Measurements from ENCODE around the gene PLN. TPM values are rescaled to one million over a fixed set of nuclear protein-coding genes. Genes with fewer than 3 reads are reported as not detected.
A peak's percentile ranks its signal among the peaks of the same experiment; 100 is the strongest.

Gene PLN
- total RNA-seq, 1 experiment from 2014 or later: 0.05 TPM

GRCh38 chr6:118579786-118580185, 31.7 kb downstream of the PLN start:
- no peak for DNase-seq (ENCODE audit: low read depth)

DNA sequence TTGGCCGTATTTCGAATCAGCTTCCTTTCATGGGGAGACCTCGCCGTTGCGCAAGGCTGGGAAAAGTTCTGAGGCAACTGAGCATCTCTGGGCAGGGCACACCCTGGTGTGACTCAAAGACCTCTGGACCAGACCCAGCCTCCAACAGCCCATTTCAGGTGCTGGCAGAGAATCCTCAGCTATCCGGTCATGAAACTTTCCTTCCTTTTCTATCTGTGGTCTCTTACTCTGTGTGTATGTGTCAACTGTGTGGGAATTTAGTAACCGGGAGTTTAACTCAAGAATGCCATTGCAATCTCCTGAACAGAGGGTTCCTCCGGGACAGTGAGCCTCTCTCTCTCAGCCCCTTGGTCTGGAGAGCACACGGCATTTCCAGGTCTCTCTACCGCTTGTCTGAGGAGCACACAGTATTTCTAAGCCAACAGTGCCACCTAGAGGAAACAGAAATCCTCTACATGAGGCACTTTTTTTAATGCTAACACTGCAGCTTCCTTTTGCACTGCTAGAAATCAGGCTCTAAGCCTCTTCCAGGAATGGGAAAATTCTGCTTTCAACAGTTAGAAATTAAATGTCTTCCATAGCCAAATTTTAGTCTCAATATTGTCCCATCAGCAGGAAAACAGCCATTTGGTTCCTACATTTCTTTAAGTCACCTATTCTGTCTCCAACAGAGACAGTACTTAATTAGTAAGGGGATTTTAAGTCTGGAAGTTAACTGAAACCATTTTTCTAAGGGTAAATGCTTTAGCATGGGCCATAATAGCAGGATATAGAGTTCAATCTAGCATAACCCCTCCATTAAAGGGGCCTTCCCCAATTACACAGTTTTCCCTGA, 32.7 kb downstream of the PLN start:
- DNase-seq (ENCODE audit: low read depth): peak; percentile 15

DNA sequence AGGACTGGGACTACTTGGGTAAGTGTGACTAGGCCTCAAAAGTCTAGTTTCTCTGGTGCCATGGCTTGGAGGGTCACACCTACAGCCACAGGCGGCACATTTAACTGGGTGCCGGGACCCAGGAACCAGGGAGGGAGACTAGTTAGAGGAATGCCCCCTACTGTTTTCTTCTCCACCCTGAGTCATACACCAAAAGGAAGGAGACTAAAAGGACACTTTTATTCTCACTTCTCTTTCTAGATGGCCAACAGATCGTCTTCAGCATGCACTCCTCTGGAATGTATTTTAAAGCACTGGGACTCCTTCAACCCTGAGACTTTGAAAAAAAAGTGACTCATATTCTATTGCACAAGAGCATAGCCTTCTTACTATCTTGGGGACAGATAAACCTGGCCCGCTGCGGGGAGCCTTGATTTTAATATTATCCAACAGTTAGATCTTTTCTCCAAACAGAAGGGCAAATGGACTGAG, 33.4 kb downstream of the PLN start:
- peak; percentile 46 for DNase-seq (ENCODE audit: low read depth)

- DNase-seq (ENCODE audit: low read depth): no peak
These were observed 36.8 kb downstream of the PLN start for GRCh38 chr6:118584911-118585310.

DNA sequence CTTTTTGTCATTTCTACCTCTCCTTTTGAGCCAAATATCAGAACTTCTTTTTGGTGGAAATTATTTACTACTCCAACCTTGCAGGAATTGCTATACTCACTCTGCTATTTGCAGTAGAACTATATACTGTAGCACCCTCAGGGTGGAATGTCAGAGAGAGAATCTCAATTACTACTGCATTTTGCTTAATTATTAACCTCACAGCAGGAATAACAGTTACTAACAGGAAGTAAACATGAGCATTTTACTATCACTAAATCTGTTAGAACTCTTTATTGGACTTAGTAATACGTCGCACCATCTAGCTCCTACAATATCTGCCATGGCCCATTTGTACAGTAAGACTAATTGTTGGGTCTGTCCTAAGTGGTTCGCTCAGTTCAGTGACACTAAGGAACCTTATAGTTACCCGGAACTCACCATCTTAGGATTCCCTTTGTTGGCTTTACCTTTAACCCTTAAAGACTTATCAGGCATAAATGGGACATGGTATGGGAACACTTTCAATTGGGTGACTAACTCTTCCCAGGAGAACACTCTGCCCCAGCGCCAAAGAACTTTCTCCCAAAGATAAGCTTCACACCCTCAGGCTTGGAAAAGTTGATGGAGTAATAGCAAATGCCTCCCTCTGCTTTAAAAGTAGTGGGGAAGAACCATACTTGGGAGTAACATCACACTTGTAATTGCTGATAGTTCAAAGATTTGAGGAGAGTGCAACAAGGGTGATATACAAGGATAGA, 38.8 kb downstream of the PLN start:
- DNase-seq (ENCODE audit: low read depth): no peak

DNA sequence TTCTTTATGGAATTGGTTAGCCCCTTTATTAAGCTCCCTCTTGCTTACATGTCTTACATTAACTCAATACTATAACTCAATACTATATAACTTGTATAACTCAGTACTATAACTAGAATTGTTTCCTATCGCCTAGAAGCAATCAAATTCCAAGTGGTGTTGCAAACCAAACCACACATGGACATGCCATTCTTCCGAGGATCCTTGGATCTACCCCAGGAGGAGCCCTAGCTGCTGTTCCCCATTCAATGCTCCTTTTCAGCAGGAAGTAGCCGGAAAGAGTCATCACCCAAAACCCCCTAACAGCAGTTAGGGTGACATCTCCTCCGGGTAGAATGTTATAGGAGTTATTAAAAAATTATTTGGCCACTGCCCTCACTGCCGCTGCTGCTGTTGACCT, 40.5 kb downstream of the PLN start:
- no peak for DNase-seq (ENCODE audit: low read depth)

DNA sequence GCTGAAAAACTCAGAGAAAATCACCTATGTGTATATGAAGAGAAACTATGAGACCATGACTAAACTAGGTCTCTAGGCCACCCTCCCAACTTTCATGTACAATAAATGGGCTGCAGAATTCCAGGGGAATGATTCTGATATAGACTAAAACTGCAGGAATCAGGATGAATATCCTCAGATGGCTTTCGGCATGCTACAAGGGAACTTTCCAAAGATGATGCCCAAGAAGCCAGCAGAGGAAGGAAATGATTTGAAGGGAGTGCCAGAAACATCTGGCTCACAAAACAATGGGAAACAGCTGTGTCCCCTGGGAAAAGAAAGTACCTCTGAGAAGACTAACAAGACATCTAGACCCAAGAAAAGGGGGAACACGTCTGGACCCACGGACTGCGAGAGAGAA, 41.1 kb downstream of the PLN start:
- DNase-seq (ENCODE audit: low read depth): no peak

DNA sequence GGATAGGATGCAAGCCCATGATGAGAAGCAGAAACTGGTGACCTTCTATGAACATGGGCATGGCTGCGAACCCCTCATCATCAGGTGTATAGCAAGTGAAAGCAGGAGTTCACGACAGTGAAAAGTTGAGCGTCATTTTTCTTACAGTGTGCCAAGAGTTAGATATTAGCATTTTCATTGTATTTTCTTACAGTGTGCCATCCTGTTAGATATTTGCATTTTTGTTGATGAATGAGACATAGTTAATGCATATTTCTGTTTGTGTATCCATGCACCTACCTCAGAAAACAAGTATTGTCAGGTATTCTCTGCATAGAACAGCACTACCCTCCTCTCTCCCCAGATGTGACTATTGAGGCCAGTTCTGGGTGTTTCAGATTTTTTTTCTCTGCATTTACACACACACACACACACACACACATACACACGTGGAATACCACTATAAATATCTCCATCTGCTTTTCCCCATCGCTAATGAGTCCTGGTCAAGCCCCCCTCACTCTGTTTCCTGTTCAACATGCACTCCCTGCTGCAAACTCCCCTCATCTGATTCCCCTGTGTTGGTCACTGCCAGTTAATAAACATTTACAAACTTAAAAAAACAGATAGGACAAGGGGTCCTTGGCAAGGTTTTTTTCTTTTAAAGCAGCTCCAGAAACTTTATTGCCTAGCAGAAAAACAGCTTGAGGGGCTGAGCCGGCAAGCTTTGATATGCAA, 41.7 kb downstream of the PLN start:
- DNase-seq (ENCODE audit: low read depth): no peak

DNA sequence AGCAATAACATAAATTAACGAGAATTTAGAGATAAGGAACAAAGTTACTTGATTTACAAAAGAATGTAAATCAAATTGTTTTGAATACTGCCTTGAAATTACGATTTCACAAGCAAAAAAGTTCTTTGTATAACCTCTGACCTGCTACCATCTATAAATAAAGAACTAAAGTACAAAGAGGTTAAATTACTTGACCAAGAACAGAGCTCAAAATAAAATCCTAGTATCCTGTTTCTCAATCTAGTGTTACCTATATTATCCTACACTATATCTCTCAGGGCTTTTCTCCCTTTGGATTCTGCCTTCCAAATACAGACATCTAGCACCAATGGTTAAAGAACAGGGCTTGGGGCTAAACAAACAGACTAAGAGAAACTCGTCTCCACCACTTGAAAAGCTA, 43.8 kb downstream of the PLN start:
- DNase-seq (ENCODE audit: low read depth): no peak

GRCh38 chr6:118594877-118595276, 46.8 kb downstream of the PLN start:
- DNase-seq (ENCODE audit: low read depth): no peak

GRCh38 chr6:118596774-118597320, 48.8 kb downstream of the PLN start:
- DNase-seq (ENCODE audit: low read depth): no peak

- DNase-seq (ENCODE audit: low read depth): no peak
These were observed 49.5 kb downstream of the PLN start for GRCh38 chr6:118597636-118598035.

DNA sequence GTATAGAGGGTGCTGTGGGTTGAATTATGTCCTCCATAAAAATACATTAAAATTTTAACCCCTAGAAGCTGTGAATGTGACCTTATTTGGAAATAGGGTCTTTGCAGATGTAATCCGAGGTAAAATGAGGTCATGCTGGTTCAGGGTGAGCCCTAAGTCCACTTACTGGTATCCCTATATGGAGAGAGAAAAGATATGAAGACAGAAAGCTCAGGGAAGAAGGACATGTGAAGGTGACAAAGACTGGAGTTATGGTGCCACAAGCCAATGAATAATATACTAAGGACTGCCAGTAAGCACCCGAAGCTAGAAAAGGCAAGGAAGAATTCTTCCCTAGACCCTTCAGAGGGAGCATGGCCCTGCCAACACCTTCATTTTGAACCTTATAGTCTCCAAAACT, 50.2 kb downstream of the PLN start:
- no peak for DNase-seq (ENCODE audit: low read depth)

- no peak for DNase-seq (ENCODE audit: low read depth)
These were observed 54.2 kb downstream of the PLN start for GRCh38 chr6:118602300-118602699.

GRCh38 chr6:118603372-118603771, 55.3 kb downstream of the PLN start:
- no peak for DNase-seq (ENCODE audit: low read depth)

GRCh38 chr6:118606268-118606667, 58.2 kb downstream of the PLN start:
- DNase-seq (ENCODE audit: low read depth): no peak

GRCh38 chr6:118606858-118607257, 58.8 kb downstream of the PLN start:
- DNase-seq (ENCODE audit: low read depth): no peak

Other genes with a start within 250 kb of the PLN start
- gene CEP85L, start 103.3 kb downstream of the PLN start, total RNA-seq (2014; rRNA removed; shearing (Covaris generic)): 5.7 and 15.2 TPM in 2 replicates

Data from M059J (cell line).